Common myeloid progenitor, CD34-positive (primary cell): ENCODE results near the gene RNF217.
A peak's percentile ranks its signal among the peaks of the same experiment; 100 is the strongest.

Source experiments
- CTCF ChIA-PET: fragments of 350-600 bp; sonication (Branson Sonifier 250); formaldehyde crosslinking; loops from one replicate; lab custom pipeline; 2021; ENCODE audit warnings: antibody characterized with exemption; lab: Charles Lee
- POLR2A ChIA-PET: fragments of 350-600 bp; sonication (Branson Sonifier 250); formaldehyde crosslinking; loops from one replicate; lab custom pipeline; 2021; ENCODE audit warnings: antibody characterized with exemption; lab: Charles Lee
- DNase-seq, 3 donors: peaks; one replicate each; pipeline versions ENCODE4 v3.0.0 to v3.0.0-alpha.2; 2013
- H3K27ac ChIP-seq, 2 experiments: 1 replicate in 1 of 2; 2 replicates in 1 of 2; pipeline ENCODE4 v1.7.0; 2013; ENCODE audit warnings: inconsistent platforms in 2 of 2, low read length in 2 of 2, mild to moderate bottlenecking in 2 of 2, low read depth in 1 of 2, moderate library complexity in 1 of 2; ENCODE audit not compliant: severe bottlenecking in 2 of 2, insufficient read depth in 1 of 2, poor library complexity in 1 of 2
- H3K27me3 ChIP-seq, 5 experiments: replicated peaks in 2 of 5; 1 replicate in 3 of 5; 2 replicates in 2 of 5; pipeline versions ENCODE4 v1.6.1 to v1.7.0; 2013; ENCODE audit warnings: low read length in 4 of 5, mild to moderate bottlenecking in 2 of 5, moderate library complexity in 2 of 5, inconsistent platforms in 1 of 5; ENCODE audit not compliant: insufficient read depth in 5 of 5, control insufficient read depth in 4 of 5
- H3K36me3 ChIP-seq, 4 experiments: 1 replicate in 2 of 4; 2 replicates in 2 of 4; pipeline versions ENCODE4 v1.6.1 to v1.7.0; 2013; ENCODE audit warnings: low read length in 3 of 4, control low read depth in 1 of 4, mild to moderate bottlenecking in 1 of 4; ENCODE audit not compliant: control insufficient read depth in 4 of 4, insufficient read depth in 4 of 4
- H3K4me1 ChIP-seq, 4 experiments: 1 replicate in 3 of 4; 2 replicates in 1 of 4; pipeline versions ENCODE4 v1.6.1 to v1.7.1; 2013; ENCODE audit warnings: low read length in 3 of 4, mild to moderate bottlenecking in 3 of 4, control low read depth in 1 of 4, inconsistent platforms in 1 of 4, moderate library complexity in 1 of 4; ENCODE audit not compliant: control insufficient read depth in 4 of 4, insufficient read depth in 4 of 4; ENCODE audit errors: control extremely low read depth in 1 of 4
- H3K4me3 ChIP-seq, 7 experiments: 1 replicate in 4 of 7; 2 replicates in 3 of 7; pipeline versions ENCODE4 v1.5.1 to v1.7.0; 2013; ENCODE audit warnings: mild to moderate bottlenecking in 7 of 7, low read length in 6 of 7, moderate library complexity in 6 of 7, inconsistent platforms in 2 of 7, low read depth in 2 of 7, control low read depth in 1 of 7; ENCODE audit not compliant: insufficient read depth in 4 of 7, control insufficient read depth in 1 of 7; ENCODE audit errors: extremely low read depth in 1 of 7
- H3K9me3 ChIP-seq, 5 experiments: 1 replicate in 4 of 5; 2 replicates in 1 of 5; pipeline versions ENCODE4 v1.6.1 to v1.7.1; 2013; ENCODE audit warnings: low read length in 4 of 5, mild to moderate bottlenecking in 2 of 5, inconsistent platforms in 1 of 5, low read depth in 1 of 5, moderate library complexity in 1 of 5; ENCODE audit not compliant: control insufficient read depth in 4 of 5, insufficient read depth in 2 of 5; ENCODE audit errors: control extremely low read depth in 1 of 5
- WGBS: methylation state at CpG from one replicate; pipeline ENCODE4 v1.1.5; 2013; ENCODE audit not compliant: insufficient coverage; 5-methylcytosine and 5-hydroxymethylcytosine counted together

Gene RNF217

DNA sequence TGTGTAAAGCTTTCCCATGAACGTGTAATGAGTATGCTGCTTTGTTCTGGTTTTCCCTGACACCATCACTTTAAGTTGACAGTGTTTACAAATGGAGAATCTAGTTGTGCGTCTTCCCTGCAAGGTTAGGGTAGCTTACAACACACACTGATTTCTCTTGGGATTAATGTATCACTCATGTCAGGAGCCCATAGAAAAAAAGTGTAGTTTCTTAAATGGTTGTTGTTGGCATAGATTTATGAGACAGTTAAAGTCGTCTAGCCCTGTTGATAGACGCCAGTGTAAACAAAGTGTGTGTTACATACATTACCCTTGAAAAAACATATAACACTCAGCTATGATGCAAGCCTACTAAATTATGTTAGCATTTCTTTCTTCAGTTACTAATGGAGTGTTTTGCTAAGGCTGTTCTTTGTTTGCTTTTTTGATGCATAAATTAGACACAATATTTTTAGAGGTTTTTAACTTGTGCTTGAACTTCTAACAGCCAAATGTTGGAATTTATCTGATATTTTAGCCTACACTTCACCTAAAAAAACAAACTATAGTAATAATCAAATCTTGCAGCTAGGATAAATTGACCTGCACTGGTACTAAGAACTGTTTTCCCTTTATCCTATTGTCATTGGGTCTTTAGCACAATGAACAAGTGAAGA is 88.6 kb downstream of the RNF217 start:
- Histone ChIP-seq H3K27ac (no peak overlapping the region), H3K9me3 (no peaks in the 10 kb centered on the region), H3K4me3 (no peak overlapping the region), H3K4me1 (no peaks in the 10 kb centered on the region), H3K36me3 (peaks cover 7 to 15% (median 9%) of the 10 kb centered on the region in 4 experiments), H3K27me3 (no peaks in the 10 kb centered on the region)
- DNase-seq = no peak
- WGBS = no CpG with 5 or more reads among the region's 4 CpGs
- ChIA-PET POLR2A (no interaction called here), CTCF (no interaction called here)

DNA sequence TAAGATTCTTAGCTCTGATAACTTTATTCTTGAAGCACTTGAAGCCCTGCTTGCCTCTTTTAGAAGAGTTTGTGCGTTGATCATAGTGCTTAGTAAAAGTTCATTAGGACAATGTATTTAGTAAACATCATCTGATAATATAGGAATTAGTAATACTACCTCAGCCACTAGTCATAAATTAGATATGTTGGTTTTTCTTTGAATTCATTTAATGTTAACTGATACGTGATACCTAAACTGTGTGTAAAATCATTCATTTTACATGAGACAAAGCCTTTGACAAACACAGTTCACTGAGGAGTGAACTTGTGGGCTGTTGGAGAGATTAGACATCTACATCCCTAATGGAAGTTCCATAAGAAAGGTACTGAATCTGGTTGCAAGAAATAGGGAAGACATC is 91.6 kb downstream of the RNF217 start:
- WGBS = no CpG with 5 or more reads among the region's 2 CpGs
- no peak overlapping the region for H3K27ac ChIP-seq
- DNase-seq = no peak
- H3K9me3 ChIP-seq = no peaks in the 10 kb centered on the region
- ChIA-PET POLR2A (no interaction called here), CTCF (no interaction called here)
- no peaks in the 10 kb centered on the region for H3K27me3 ChIP-seq
- peaks cover 0 to 9% (median 2%) of the 10 kb centered on the region in 4 experiments for H3K4me1 ChIP-seq
- H3K4me3 ChIP-seq = no peak overlapping the region
- peaks cover 2 to 9% (median 6%) of the 10 kb centered on the region in 4 experiments for H3K36me3 ChIP-seq

DNA sequence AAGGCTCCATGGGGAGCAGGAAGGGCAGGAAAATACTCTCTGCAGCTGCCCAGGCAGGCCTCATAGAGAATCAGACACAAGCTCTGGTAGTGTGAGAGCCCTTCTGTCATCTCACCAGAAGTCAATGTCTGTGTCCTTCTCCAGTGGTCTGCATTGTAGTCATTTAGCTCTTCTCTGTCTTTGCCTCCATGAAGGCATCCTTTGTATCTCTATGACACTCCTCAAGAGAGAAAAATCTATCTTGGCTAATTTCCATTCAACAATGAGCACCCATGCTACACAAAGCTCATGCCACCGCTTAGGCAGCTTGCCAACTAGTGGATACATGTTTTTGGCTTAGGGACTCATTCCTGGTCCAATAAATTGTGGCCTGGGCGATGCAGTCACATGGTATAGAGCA is 92.1 kb downstream of the RNF217 start:
- ChIA-PET POLR2A (no interaction called here), CTCF (no interaction called here)
- H3K27ac ChIP-seq = no peak overlapping the region
- peaks cover 0 to 9% (median 2%) of the 10 kb centered on the region in 4 experiments for H3K4me1 ChIP-seq
- WGBS = 100% methylated on average over 2 of the region's 2 CpGs
- no peaks in the 10 kb centered on the region for H3K27me3 ChIP-seq
- H3K4me3 ChIP-seq = no peak overlapping the region
- DNase-seq = no peak
- H3K36me3 ChIP-seq = peaks cover 2 to 7% (median 4%) of the 10 kb centered on the region in 4 experiments
- H3K9me3 ChIP-seq = no peaks in the 10 kb centered on the region

DNA sequence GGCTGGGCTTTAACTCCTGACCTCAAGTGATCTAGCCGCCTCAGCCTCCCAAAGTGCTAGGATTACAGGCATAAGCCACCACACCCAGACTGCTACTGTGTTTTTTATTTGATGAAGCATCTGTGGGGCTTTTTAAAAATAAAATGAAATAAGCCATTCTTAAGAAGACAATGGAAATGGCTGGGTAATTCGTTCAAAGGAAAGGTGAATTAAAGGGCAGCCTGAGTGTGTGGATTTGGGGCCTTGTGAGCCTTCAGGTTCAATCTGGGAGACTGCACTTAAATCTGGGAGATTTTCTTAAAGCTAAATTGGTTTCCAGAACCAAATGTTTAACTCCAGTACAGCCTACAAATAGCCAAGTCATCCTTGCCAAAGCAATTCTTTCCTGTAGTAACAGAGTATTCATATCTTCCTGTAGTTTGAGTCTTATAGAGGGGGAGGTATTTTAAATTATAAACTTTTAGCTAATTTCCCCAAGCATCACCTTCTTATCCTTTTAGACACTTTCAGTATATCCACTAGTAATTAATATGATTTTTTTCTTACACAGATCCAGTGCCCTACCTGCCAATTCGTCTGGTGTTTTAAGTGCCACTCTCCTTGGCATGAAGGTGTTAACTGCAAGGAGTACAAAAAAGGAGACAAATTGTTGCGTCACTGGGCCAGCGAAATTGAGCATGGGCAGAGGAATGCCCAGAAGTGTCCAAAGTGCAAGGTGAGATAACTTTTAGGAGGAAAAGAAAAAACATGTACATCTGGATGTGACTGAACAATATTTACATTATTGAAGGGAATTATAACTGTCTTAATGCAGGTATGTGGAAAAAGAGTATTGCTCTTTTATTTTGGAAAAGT is 95.4 kb downstream of the RNF217 start:
- ChIA-PET CTCF (interaction anchor here (0.8 kb wide), 1 partner anchor 10 kb away, joined by 3 read pairs; no protein-coding TSS in a partner anchor), POLR2A (no interaction called here)
- H3K36me3 ChIP-seq = peaks cover 0 to 7% (median 2%) of the 10 kb centered on the region in 4 experiments
- H3K4me3 ChIP-seq = no peak overlapping the region
- peak in 1 of 3 donors; percentile 12 for DNase-seq
- H3K9me3 ChIP-seq = no peaks in the 10 kb centered on the region
- H3K27ac ChIP-seq = no peak overlapping the region
- WGBS = 90% methylated on average over 4 of the region's 5 CpGs
- no peaks in the 10 kb centered on the region for H3K27me3 ChIP-seq
- peaks cover 0 to 9% (median 2%) of the 10 kb centered on the region in 4 experiments for H3K4me1 ChIP-seq

DNA sequence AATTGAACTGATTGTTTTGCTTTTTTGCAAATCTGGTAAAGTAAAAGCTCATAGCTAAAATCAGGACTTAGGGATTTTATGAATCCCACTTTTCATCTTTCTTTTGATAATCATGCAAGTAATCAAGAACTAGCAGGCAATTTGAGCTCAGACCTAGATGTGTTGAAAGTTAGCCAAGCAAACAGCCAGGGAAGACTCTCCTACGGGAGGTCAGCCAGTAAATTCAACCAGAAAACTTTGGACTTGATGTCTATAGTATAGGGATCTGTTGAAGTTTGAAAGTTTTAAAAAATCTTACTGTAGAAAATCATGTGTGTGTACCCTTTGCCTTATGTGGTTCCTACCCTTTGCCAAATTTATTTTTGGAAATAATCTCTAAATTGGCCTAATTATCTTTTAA is 96.3 kb downstream of the RNF217 start:
- ChIA-PET CTCF (no interaction called here), POLR2A (no interaction called here)
- 100% methylated on average over 1 of the region's 1 CpG for WGBS
- Histone ChIP-seq H3K4me3 (no peak overlapping the region), H3K9me3 (no peaks in the 10 kb centered on the region), H3K36me3 (peaks cover 0 to 7% (median 2%) of the 10 kb centered on the region in 4 experiments), H3K4me1 (peaks cover 0 to 9% (median 2%) of the 10 kb centered on the region in 4 experiments), H3K27me3 (no peaks in the 10 kb centered on the region), H3K27ac (no peak overlapping the region)
- no peak for DNase-seq

DNA sequence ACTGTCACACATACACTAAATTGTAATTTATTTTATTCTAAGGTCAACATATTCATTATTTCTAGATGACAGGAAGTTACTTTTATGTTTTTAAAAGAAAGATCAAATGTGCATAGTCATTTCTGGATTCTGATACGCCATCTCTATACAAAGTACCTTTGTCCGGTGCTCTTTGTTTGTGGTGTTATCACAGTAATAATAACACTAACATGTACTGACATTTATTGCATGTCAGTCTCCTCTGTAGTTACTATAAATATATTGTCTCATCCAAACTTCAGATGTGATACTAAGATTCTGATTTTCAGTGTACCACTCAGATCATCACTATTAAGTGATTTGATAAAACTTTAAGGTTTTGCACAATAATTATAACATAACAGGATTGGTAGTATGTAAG is 101.1 kb downstream of the RNF217 start:
- CTCF ChIA-PET = no interaction called here
- POLR2A ChIA-PET = no interaction called here
- WGBS = no CpG with 5 or more reads among the region's 2 CpGs
- no peak for DNase-seq
- H3K36me3 ChIP-seq = peaks cover 0 to 5% (median 2%) of the 10 kb centered on the region in 4 experiments
- H3K4me1 ChIP-seq = peaks cover 0 to 24% (median 17%) of the 10 kb centered on the region in 4 experiments
- no peaks in the 10 kb centered on the region for H3K27me3 ChIP-seq
- no peak overlapping the region for H3K4me3 ChIP-seq
- H3K9me3 ChIP-seq = no peaks in the 10 kb centered on the region
- no peak overlapping the region for H3K27ac ChIP-seq

DNA sequence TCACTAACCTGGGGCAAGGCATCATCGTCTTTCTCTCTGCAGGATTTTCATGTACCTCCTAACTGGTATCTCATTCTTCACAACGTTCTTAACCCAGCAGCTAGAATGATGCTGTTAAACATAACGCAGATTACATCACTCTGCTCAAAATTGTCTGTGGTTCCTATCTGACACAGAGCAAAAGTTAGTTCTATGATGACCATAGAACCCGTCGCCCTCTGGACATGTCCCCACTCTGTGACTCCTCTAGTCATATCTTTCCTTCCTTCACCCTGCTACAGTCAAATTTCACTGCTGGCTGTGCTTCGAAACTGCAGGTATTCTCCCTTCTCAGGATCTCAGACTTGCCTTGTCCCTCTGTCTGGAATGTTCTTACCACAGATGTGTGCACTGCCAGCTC is 103.9 kb downstream of the RNF217 start:
- Histone ChIP-seq H3K9me3 (no peaks in the 10 kb centered on the region), H3K36me3 (peaks cover 0 to 3% (median 0%) of the 10 kb centered on the region in 4 experiments), H3K4me3 (no peak overlapping the region), H3K27me3 (no peaks in the 10 kb centered on the region), H3K27ac (no peak overlapping the region), H3K4me1 (peaks cover 0 to 24% (median 17%) of the 10 kb centered on the region in 4 experiments)
- ChIA-PET CTCF (interaction anchor here (0.7 to 1.3 kb wide), 3 partner anchors 13 to 195 kb away, joined by 3 to 5 read pairs (median 4); no protein-coding TSS in a partner anchor), POLR2A (no interaction called here)
- WGBS = 97% methylated on average over 6 of the region's 6 CpGs
- DNase-seq = no peak
